Activated B cell treated with CpG ODN at 0.5 μM for 24 hours (primary cell): ENCODE data around the gene CLPSL1. TPM values are rescaled to one million over a fixed set of nuclear protein-coding genes. Genes with fewer than 3 reads are reported as not detected.

ENCODE experiments used
- ATAC-seq: fragments of 200-7000 bp; cut with Tn5 transposase; one replicate; pipeline ENCODE4 v1.10.0; 2021; ENCODE audit warnings: low read depth, mild to moderate bottlenecking, moderate library complexity
- CTCF ChIA-PET: fragments of 350-600 bp; sonication (Branson Sonifier 250); formaldehyde crosslinking; loops from one replicate; lab custom pipeline; 2021; ENCODE audit warnings: antibody characterized with exemption; lab: Charles Lee
- POLR2A ChIA-PET: fragments of 350-600 bp; sonication (Branson Sonifier 250); formaldehyde crosslinking; loops from one replicate; lab custom pipeline; 2021; ENCODE audit warnings: antibody characterized with exemption; lab: Charles Lee
- DNase-seq: peaks from one replicate; pipeline ENCODE4 v3.0.0; 2022
- H3K27ac Mint-ChIP-seq: one replicate; pipeline ENCODE4 v1.8.0; 2020; ENCODE audit warnings: mixed read lengths
- H3K27me3 Mint-ChIP-seq: one replicate; pipeline ENCODE4 v1.8.0; 2021; ENCODE audit warnings: mixed read lengths
- H3K36me3 Mint-ChIP-seq: one replicate; pipeline ENCODE4 v1.8.0; 2021; ENCODE audit warnings: low read depth, mixed read lengths
- H3K4me1 Mint-ChIP-seq: one replicate; pipeline ENCODE4 v1.8.0; 2021; ENCODE audit warnings: mixed read lengths
- H3K4me3 Mint-ChIP-seq: one replicate; pipeline ENCODE4 v1.8.0; 2020; ENCODE audit warnings: mild to moderate bottlenecking, mixed read lengths
- H3K9me3 Mint-ChIP-seq: one replicate; pipeline ENCODE4 v1.8.0; 2020; ENCODE audit warnings: mixed read lengths
- CTCF ChIP-seq: fragments of 200-600 bp; IDR thresholded peaks from one replicate; pipeline ENCODE4 v1.8.0; 2022; ENCODE audit warnings: antibody characterized with exemption, mild to moderate bottlenecking
- intact Hi-C: fragments of 100-400 bp; cut with micrococcal nuclease; formaldehyde crosslinking; loops from one replicate; pipeline ENCODE4 v1.15.1; 2024
- total RNA-seq: library from RNA; stranded (reverse); gene quantifications from 2 replicates; pipeline ENCODE4 v1.2.3, GENCODE V29; 2022

CLPSL1 gene
- total RNA-seq, 1 donor from 2014 or later, result not detected

DNA sequence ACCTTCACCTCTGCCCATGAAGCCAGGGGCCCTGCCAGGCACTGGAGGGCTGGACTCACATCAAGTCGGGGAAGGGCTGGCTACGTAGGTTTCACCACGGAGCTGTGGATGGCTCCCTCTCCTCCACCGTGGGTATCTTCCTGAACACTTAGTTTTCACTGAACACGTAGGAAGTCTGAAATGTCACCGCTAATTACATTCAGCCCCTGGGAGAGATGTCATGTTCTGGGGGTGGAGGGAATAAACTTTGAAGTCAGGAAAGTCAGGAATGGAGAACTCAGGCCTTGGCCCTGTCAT is 30.8 kb downstream of the CLPSL1 start:
- Mint-ChIP-seq H3K27ac (no peak overlapping the region), H3K36me3 (no peaks in the 10 kb centered on the region), H3K4me1 (no peaks in the 10 kb centered on the region), H3K9me3 (no peaks in the 10 kb centered on the region), H3K27me3 (peaks cover 19% of the 10 kb centered on the region), H3K4me3 (no peak overlapping the region)
- no peak for TF ChIP-seq CTCF
- ChIA-PET POLR2A (no interaction called here), CTCF (no interaction called here)
- intact Hi-C loops, result no loop called here
- no peak for DNase-seq
- no peak for ATAC-seq

- peaks cover 4% of the 10 kb centered on the region for H3K4me1 Mint-ChIP-seq
- peaks cover 6% of the 10 kb centered on the region for H3K27me3 Mint-ChIP-seq
- H3K9me3 Mint-ChIP-seq, result peaks cover 9% of the 10 kb centered on the region
- DNase-seq (no peak), ATAC-seq (no peak)
- H3K27ac Mint-ChIP-seq, result no peak overlapping the region
- H3K36me3 Mint-ChIP-seq, result no peaks in the 10 kb centered on the region
- ChIA-PET CTCF (no interaction called here), POLR2A (interaction anchor here (0.6 kb wide), 1 partner anchor 162 kb away, joined by 3 read pairs; no protein-coding TSS in a partner anchor)
- intact Hi-C loops, result no loop called here
- TF ChIP-seq CTCF, result no peak
- no peak overlapping the region for H3K4me3 Mint-ChIP-seq
These were observed 36.7 kb downstream of the CLPSL1 start for GRCh38 chr6:35817515-35817914.

- intact Hi-C loops, result no loop called here
- DNase-seq, result no peak
These were observed 42.8 kb downstream of the CLPSL1 start for GRCh38 chr6:35823601-35824000.

DNA sequence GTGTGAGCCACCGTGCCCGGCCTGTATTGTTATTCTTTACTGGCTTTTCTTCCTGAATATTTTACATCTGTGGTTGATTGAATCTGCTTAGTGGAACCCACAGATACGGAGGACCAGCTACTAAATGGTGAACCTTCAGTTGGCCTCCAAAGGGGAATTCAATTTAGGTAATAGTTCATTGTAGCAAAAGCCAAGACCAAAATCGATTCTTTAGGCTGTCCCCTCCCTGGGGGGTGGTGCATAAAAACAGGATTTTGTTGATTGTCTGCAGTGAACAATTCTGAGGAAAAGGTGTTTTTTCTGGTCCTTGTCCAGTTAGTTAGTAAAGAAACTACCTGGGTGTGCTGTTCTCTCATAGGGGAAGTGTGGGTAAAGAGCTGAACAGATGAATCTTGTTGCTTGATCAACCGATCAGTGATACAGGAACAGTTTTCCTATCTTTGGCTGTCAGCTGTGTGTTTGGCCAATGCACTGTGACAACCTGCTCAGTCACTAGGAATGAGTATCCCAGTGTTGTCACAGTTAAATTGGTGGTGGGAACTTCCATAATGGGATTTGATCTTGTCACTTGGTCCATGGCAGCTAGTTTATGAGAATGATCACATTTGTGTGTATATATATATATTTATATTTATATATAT is 43.9 kb downstream of the CLPSL1 start:
- POLR2A ChIA-PET, result no interaction called here
- ATAC-seq (no peak), DNase-seq (no peak)
- TF ChIP-seq CTCF, result no peak
- Mint-ChIP-seq H3K27me3 (no peaks in the 10 kb centered on the region), H3K36me3 (no peaks in the 10 kb centered on the region), H3K9me3 (no peaks in the 10 kb centered on the region), H3K27ac (no peak overlapping the region), H3K4me3 (no peak overlapping the region), H3K4me1 (peaks cover 4% of the 10 kb centered on the region)
- intact Hi-C loops, result no loop called here
- CTCF ChIA-PET, result no interaction called here

More at GRCh38 chr6:35823601-35824000, 42.8 kb downstream of the CLPSL1 start:
- no peak for TF ChIP-seq CTCF
- no peak for ATAC-seq
- Mint-ChIP-seq H3K9me3 (no peaks in the 10 kb centered on the region), H3K4me1 (peaks cover 4% of the 10 kb centered on the region), H3K27me3 (peaks cover 3% of the 10 kb centered on the region), H3K4me3 (no peak overlapping the region), H3K36me3 (no peaks in the 10 kb centered on the region), H3K27ac (no peak overlapping the region)
- ChIA-PET POLR2A (no interaction called here), CTCF (no interaction called here)

DNA sequence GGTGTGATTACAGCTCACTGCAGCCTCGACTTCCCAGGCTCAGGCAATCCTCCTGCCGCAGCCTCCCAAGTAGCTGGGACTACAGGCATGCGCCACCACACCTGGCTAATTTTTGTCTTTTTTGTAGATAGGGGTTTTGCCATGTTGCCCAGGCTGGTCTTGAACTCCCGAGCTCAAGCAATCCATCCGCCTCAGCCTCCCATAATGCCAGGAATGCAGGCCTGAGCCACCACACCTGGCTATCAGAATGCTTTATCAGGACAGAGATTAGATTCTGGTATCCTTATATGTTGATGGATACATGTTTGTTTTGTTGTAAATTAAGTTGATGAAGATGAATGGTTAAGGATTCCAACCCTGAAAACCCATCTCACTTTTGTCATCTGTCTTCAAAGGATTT is 48.5 kb downstream of the CLPSL1 start:
- intact Hi-C loops, result no loop called here
- Mint-ChIP-seq H3K36me3 (peaks cover 7% of the 10 kb centered on the region), H3K4me1 (no peaks in the 10 kb centered on the region), H3K9me3 (no peaks in the 10 kb centered on the region), H3K4me3 (no peak overlapping the region), H3K27ac (no peak overlapping the region), H3K27me3 (no peaks in the 10 kb centered on the region)
- ATAC-seq, result no peak
- no peak for TF ChIP-seq CTCF
- ChIA-PET POLR2A (no interaction called here), CTCF (no interaction called here)
- no peak for DNase-seq
